IPS DF 4.7 (cell line): ENCODE results near the gene UBN1.

Source experiments
- DNase-seq: peaks from one replicate; pipeline ENCODE4 v3.0.0-alpha.2; 2013; ENCODE audit warnings: low spot score; ENCODE audit errors: extremely low read depth

The UBN1 gene

DNA sequence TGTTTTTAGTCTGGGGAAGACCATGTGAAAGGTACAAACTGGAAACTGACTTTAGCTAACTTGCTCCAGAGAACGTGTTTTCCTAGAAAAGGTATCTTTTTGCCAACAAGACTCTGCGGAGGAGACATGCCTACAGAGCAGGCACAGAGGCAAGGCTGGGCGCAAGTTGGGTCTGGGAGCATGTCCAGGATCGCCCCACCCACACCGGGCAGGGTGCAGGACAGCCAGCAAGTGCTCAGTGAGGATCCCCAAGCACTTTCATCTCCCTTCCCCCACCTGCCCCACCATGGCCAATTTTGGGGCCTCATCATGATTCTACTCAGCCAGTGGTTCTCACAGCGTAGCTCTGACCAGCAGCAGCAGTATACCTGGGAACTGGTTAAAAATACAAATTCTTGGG, 26.6 kb upstream of the UBN1 start:
- no peak for DNase-seq

DNA sequence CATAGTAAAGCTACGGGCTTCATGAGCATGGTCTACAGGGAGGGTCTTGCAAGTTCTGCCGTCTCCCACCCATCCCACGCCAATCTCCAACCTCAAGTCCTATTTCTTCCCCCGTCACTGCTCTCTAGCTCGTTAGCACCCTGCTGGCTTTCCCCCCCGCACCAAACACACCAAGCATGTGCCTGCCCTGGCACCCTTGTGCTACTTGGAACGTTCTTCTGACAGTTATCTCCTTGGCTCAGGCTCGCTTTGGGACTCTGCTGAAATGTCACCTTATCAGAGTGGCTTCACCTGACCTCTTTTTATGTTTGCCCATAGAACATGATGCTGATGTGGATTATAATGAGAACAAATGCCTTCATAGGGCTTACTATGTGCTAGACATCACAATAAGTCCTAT, 22.1 kb upstream of the UBN1 start:
- DNase-seq: no peak

DNA sequence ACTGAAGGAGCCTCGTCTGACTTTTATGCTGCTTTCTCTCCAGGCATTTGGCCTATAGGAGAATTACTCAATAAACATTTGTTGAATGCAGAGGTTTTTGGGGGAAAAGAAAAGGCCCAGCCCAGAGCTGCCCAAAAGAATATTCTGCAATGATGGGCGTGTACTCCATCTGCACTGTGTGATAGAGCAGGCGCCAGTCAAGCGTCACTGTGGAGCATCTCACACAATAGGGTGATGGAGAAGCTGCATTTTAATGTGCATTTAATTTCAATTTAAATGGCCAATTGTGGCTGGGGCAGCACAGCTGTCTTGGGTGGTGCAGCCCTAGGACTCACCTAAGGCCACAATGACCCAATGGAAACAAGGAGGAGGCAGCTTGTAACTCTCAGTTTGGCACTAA, 20.8 kb upstream of the UBN1 start:
- DNase-seq: no peak

DNA sequence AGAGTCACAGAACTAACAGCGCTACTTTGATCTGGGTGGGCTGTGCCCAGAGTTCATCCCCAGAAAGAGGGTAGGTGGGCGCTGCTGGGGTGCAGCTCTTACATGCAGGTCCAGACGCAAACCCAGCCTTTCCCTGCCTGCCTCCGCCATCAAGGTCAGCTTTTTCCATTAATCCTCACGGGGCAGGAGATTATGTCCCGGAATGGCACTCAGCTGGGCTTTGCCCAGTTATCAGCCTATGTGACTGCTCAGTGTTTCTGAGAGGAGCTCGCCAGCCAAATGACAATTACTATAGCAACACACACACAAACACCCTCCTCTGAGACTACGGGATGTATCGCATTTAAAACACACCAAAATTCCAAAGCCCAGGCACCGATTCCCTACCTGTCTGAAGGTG, 20.3 kb upstream of the UBN1 start:
- DNase-seq: no peak

DNA sequence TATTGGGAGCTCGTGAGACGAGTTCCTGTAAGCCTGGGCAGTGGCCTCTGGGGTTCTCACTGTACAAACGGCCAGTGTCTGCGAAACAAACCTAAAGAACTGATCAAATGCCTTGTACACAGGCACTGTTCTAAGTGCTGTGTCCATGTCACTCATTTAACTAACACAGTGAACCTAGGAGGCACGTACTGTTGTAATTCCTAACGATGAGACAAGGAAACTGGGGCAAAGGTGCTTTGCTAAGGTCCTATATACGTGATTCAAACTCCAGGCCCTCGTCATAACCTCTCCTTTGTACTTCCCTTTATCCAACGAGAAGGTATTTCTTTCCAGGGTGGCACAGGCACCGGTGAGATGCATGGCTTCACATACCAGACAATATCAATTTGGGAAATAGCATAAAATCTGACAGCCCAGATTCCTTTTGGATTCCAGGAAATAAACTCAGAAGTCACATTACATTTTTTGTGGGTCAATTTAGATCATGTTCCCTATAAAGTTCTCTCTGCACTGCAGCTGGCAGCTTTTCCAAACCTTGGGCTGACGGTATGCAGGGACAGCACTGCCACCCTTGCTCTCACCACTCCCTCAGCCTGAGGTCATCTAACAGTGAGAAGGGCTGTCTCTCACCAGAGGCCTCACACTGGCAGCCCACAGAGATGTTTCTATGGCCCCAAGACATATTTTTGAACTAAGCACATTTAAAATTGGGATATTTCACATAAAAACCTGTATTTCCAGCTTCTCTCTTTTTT, 18.5 kb upstream of the UBN1 start:
- DNase-seq: no peak

DNA sequence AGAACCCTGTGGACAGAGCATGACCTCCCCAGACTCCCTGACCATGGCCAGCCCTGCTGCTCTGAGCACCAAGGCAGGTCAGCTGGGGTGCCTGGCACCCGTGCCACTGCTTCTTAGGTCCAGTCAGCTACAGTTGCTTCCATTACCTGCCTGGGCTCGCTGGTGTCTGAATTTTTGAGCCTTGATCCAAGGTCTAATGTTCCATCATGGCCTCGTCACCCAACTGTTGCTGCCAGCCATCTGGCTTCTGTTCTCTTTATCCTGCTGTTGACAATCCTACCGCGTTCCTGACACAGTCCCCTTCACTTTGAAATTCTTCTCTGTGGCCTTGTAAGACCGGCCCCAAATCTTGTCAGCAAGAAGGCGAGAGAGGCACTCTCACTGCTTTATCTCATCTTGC, 16.9 kb upstream of the UBN1 start:
- DNase-seq: no peak

DNA sequence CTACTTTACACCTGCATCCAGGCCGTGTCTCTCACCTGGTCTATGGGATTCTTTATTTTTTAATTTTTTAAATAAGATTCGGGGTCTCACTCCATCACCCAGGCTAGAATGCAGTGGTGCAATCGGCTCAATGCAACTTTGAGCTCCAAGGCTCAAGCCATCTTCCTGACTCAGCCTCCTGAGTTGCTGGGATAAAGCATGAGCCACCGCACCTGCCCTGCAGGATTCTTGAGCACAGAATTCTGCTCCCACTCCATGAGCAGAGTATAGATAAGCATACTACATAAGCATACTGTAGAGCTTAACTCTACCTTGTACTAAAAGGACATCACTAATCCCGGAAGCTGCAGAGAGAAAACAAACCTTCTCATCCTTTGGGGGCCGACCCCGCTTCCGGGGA, 15.7 kb upstream of the UBN1 start:
- no peak for DNase-seq

DNA sequence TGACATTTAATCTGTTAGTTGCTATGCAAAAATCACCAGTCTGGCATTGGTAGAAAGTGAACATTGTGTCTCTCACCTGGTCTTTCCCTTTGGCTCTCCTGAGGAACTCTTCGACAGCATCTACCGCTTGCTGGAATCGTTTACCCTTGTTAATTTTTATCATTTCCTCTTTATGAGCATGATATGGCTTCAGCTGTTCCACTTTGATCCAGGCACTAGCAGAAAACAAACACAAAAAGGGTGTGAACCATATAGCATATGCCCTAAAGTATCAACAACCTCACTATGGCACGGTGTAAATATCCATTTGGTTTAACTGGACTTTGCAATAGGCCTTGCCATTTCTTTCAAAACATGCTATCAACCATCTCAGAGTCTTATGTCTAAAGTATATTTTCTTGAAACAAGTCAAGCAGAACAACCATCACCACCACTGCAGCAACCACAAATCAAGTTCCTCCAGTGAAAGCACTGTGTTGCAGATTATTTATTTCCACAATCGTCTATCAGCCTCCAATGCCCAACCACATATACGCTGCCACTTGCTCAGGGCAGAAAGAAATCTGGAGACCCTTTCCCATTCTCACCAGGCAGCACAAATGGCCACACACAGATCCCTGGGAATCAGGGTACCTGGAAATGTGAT, 14.5 kb upstream of the UBN1 start:
- no peak for DNase-seq

DNA sequence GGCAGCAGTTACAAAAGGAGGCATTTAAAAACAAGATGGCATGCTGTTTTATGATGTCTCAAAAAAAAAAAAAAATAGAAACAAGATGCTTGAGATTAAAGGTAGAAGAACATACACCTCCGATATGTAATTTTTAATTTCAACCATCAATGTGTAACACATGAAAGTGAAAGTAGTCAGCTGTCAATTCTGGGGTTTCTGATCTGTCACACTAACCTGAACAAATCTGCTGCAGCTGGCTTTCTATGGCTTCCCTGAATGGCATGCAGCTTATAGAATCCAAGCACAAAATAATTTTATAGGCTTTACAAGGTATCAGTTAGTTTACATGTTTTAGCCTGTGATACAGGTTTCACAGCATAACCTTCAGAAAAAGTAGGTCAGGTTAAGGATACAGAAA, 13.7 kb upstream of the UBN1 start:
- no peak for DNase-seq

DNA sequence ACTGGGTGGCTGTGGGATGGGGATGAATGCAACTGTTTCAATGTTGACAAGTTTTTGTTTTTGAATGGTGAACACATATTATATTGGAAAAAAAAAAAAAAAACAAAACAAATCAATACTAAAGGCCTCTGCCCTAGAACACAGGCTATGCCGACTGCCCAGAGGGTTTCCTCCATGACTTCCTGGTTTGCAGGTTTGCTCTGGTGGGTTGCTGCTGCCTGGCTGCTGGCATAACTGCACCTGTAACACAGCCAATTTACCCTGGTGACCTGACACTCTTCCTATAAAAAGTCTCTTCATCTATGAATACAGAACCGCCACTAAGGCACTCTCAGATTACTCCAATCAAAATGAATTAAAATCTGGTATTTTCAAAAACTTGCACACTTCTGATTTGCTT, 10.6 kb upstream of the UBN1 start:
- DNase-seq: no peak

DNA sequence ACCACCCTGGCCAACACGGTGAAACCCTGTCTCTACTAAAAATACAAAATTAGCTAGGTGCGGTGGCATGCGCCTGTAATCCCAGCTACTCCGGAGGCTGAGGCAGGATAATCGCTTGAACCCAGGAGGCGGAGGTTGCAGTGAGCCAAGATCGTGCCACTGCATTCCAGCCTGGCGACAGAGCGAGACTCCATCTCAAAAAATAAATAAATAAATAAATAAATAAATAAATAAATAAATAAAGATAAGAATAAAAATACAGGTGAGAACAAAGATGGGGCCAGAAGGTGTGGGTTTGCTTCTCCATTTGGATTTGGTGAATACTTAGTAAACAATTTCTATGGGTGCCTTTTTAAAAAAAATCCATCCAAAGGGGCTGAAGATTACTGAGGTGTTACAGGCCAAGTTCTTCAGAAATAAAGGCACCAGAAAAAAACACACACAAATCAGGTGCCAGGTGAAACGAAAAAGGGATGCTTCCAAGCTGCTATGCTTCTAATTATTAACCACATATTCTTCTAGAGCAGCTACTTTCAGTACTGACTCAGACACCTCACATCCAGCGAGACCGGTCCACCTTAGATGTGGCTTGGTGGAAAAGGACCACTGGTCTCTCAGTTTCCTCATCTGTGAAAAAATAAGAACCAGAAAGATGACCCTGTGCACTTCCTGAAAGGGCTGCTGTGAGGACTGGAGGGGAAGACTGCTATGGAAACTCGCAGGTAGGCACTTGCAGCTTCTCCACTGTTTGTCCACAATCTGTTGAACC, 9.4 kb upstream of the UBN1 start:
- no peak for DNase-seq

DNA sequence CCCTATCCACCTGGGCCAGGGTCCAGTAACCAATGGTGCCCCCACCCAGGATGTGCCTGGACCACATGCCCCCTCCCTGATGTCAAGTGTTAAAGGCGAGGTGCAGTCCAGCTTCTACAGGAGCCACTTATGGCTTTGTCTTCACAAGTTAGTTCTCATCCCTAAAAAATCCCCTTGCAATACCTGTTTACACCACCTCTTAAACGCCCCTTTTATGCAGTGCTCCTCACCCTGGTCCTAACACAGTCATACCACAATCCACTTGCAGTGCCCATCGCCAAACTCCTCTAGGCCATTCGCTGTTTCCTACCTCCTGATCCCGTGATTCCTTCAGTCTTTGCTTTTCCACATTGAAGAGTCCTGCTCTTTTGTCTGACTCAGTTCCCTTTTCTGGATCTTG, 7.3 kb upstream of the UBN1 start:
- no peak for DNase-seq

DNA sequence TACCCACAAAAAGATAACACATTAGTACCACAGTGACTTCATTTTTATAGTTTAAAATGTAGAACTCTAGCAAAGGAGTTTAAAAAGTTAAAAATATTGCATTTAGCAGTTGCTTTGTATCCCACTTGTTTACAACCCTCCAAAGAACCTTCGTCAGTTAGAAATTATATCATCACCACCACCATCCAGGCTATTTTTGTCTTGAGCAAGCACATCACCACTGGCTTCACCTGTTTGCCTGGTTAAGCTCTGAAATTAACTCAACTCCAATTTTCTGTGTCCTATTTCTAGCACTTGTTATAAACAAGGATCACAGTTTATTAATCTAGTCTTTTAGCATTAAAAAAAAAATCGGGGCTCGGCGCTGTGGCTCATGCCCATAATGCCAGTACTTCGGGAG, 6.3 kb upstream of the UBN1 start:
- no peak for DNase-seq

DNA sequence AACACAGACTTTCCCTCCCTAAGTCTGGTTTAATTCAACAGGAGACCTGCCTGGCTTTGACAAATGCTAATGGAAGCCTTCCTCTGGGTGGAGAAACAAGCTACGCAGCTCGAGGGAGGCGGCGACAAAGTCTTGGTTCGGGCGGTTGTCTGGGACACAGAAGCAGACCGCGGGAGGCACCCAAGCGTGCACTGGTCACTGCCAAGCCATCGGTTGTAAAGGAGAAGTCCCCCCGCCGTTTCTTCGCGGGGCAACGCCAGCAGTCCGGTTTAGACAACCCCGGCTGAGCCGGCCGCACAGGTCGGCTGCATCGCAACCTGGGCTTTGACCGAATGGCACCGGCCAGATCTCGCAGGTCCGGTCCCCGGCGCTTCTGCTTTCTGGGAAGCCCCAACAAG, 779 bp upstream of the UBN1 start:
- no peak for DNase-seq

DNA sequence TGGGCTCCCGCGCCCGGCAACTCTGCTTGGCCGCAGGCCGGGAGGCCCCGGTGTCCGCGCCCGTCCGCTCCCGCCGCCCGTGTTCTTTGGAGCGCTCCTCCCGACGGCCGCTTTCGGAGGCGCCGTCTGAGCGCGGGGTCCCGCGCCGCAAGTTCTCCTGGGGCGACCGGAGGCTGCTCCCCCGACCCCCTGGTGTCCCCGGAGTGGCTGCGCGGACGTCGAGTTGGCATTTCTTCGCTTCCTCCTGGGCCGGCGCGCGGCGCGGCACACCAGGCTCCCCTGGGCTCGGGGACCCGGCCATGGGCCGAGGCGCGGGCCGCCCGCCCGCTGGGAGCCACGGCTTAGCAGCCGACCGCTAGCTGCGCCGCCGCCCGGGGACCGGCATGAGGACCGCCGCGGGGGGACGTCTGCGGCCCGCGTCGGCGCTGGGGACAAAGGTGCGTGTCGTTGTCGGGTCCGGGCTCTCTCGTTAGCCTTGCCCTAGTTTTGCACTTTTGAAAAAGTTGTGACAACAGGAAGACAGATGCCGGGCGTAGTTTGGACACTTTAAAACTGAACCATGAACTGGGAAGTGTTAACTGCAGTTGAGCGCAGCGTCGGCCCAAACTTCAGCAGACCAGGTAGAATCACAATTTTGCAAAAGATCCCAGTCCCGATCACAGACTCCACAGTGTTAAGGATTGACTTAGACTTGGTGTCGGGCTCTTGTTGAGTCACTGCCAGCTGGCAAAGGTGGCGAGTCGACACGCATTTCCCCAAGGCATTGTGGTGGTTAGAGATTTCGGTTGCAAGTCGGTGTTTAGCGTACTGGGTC, 700 bp downstream of the UBN1 start:
- no peak for DNase-seq

DNA sequence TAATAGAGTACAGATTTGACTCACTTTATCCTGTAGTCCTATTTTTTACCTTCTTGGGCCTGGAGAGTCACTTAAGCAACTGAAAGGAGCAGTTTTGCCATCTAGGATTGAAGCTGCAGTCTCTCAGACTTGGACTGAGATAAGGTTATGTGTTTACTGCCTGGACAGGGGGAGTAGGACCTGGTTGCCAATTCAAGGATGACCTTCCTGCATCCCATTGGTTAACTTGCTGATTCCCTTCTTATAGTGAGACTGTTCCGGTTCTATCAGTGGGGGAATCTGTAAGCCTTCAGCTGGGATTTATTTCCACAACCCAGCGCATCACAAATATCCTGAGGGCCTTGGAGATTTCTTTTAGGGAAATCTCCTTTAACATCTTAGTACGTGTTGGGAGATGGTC, 2.9 kb downstream of the UBN1 start:
- no peak for DNase-seq

DNA sequence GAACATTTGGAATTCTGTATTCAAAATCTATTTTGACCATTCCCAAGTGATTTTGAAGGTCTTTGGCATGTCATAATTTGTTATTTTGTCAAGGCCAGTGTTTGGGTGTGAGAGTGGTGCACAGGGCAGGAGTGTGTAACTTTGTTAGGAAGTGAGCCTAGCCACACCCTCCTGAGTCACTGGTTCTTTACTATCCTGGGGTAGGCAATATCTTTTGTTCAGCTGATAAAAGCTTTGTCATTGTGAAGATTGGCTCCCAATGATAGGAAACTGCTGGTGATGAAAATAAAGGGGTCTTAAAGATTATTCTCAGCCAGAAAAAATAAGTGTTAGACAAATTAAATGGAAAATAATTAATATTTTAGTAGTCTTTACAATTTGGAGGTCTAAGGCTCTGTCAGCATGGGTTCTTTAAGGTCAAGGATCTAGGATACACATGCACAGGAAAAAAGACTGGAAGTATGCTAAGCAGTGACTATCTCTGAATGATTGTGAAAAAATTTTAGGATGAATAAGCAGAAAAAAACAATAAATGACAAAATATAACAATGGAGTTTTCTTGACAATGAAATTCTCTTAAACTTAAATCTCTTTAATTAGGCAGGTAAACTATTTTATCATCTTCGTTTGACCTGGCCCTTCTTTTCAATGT, 5.1 kb downstream of the UBN1 start:
- DNase-seq: no peak

DNA sequence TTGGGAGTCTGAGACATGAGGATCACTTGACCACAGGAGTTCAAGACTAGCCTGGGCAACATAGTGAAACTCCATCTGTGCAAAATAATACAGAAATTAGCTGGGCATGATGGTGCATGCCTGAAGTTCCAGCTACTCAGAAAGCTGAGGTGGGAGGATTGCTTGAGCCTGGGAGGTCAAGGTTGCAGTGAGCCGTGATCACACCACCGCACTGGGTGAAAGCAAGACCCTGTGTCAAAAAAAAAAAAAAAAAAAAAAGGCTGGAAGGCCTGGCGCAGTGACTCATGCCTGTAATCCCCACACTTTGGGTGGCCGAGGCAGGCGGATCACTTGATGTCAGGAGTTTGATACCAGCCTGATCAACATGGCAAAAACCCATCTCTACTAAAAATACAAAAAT, 8.1 kb downstream of the UBN1 start:
- DNase-seq: no peak

DNA sequence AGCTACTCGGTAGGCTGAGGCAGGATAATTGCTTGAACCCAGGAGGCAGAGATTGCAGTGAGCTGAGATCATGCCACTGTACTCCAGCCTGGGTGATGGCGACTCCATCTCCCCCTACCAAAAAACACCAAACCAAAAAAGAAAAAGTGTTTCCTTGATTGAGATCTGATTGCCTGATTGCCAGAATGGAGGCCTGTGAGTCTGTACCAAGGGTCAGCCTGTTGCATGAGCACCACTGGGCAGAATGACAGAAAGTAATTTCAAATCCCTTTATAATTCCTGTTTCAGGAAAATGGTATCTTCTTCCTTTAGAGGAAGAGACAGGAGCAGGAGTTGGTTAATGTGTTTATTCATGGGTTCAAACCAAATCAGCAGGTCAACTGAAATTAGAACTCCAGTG, 8.5 kb downstream of the UBN1 start:
- no peak for DNase-seq

DNA sequence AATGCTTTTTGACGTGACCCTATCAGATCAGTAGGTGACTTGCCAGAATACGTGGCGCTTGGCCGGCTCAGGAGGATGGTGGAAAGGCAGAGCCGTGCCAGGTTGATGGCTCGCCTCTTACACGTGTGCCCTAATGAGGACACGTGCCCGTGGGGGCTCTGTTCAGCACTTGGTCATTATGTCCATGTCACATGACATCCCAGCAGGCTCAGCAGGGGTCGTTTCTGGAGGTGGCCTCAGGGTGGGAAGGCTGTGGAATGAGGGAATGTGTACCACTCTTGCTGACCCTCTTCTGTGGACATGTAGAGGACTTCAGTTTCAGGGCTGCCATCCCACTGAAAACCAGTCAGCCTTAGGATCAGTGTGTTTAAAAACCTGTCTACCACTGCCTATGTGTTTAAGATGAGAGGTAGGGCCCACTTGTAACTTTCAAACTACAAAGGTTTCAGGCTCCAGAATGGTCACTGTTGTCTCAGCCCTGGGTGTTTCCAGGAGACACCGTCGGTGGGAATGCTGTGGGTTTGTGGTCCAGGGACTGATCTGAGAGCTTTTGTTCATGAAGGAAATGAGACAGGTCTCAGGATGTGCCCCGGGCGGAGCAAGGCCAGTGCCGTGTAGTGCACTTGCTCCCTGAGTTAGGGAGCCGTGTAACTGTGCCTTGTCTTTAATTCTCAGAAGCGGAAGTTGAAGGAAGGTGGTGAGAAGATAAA, 12.1 kb downstream of the UBN1 start:
- no peak for DNase-seq

DNA sequence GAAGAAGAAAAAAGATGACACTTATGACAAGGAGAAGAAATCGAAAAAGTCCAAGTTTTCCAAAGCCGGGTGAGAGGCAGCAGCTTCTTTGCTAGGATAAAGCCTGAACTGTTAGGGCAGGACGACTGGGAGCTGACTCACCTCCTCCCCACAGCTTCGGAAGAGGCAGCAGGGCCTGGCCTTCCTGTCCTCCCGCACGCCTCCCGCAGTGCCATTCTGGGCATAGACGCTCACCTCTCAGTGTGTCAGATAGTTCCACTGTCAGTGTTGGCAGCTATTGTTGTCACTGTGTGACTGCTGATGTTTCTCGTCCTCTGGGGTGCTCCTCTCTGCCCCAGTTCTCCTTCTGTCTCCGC, 12.6 kb downstream of the UBN1 start:
- no peak for DNase-seq
